HUDEP-2 (cell line): ENCODE results near the gene TMED1.
A peak's percentile ranks its signal among the peaks of the same experiment; 100 is the strongest.

Experiments
- DNase-seq, 76 experiments: peaks; one replicate each; lab custom pipeline; 2025; ENCODE audit not compliant: unreplicated experiment in 76 of 76; lab: John Stamatoyannopoulos, UW

The TMED1 gene

GRCh38 chr19:10815007-10815536, 20.9 kb downstream of the TMED1 start:
- no peak for DNase-seq

DNA sequence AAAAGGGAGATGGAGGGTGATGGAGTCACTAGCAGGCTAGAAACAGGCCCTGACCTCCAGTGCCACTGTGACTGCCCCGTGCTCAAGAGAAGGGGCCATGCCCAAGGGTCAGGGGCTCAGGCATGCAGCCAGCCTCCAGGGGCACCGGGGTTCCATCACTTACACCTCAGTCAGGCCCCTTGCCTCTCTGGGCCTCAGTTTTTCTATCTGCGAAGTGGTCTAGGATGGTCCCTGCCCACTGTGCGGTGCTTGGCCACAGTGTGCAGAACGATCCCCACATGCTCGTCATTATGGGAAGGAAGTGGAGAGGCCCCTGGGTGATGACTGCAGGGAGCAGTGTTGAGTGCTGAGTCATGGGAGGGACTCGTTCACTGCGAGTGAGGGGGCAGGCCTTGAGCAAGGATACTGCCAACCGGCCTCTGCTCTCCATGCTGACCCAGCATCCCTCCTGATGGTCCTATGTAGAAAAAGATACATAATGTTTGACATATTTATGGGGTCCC, 23.1 kb downstream of the TMED1 start:
- peak in 66 of 76 experiments; percentile 17 to 85 (median 56) for DNase-seq

- DNase-seq = peak in 5 of 76 experiments; percentile 17 to 36 (median 30)
Measured at GRCh38 chr19:10812196-10812595, 23.8 kb downstream of the TMED1 start.

GRCh38 chr19:10811391-10812111, 24.5 kb downstream of the TMED1 start:
- DNase-seq = peak in 65 of 76 experiments; percentile 11 to 76 (median 53)

GRCh38 chr19:10809651-10810285, 26.2 kb downstream of the TMED1 start:
- DNase-seq = peak in 74 of 76 experiments; percentile 55 to 97 (median 84)

DNA sequence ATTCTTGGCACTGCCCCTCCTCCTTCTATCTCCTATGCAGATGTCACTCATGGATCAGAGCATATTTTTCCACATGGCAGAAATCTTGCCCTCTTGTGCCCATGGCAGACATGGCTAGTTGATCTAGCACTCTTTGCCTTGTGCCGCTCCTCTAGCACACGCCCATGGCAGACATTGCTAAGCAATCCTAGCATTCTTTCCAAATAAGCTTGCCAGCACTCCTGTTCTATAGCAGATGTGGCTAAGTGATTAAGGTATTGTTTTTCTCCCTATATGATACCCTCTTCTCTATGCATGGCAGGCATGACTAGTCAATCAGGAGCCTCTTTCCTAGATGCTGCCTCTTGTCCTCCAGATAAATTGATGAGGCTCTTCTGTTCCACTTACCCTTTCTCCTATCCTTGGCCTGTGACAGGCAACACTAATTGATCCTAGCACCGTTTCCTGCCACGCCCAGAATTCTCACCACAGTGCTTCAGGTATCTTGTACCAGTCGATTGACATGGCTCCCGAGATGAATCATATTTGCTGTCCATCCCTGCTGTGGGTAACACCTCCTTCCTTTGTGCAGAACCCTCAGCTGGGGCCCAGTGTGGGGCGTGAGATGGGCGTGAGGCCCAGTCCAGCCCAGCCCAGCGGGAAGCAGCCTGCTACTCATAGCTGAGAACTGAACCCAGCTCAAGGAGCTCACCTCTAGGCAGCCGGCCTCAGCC, 26.9 kb downstream of the TMED1 start:
- DNase-seq = peak in 74 of 76 experiments; percentile 50 to 98 (median 88)

DNA sequence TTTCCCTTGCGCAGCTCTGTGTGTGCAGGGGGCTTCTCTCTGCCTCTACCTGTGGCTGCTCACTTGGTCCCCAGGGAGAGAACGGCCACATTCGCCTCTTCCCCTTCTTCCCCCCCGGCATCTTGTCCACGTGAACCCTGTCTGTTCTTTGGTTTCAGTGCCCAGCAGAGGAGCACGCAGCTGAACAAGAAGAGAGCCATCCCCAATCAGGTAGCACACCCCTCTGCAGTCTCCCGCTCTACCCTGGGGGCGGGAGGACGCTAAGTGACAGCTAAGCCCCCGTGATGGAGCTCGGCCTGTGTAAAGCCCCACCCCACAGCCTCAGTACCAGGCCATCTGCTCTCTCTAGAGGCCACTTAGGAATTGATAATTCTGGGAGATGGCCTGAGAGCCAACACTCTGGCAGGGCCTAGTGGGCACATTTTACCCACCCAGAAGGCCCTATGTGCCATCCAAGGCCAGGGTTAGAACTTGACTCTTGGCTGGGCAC, 30.2 kb downstream of the TMED1 start:
- no peak for DNase-seq

- no peak for DNase-seq
Measured at GRCh38 chr19:10805065-10805757, 30.8 kb downstream of the TMED1 start.

DNA sequence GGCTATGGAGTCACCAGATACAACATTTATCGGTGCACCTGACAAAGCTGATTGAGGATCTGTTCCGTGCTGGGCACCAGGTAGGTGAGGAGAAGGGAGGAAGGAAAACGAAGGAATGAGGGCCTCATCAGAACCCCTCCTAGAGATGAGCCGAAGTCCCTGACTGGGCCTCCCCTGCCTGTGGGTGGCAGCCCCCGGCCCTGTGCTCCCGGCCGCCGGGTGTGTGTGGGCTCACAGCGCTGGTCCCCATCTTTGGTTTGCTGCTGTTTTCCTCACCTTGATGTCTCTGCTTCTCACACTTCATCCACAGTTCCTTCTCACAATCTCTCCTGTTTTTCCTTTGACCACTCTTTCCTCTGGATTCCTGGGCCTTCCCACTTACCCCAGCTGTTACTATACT, 32.8 kb downstream of the TMED1 start:
- DNase-seq = no peak

DNA sequence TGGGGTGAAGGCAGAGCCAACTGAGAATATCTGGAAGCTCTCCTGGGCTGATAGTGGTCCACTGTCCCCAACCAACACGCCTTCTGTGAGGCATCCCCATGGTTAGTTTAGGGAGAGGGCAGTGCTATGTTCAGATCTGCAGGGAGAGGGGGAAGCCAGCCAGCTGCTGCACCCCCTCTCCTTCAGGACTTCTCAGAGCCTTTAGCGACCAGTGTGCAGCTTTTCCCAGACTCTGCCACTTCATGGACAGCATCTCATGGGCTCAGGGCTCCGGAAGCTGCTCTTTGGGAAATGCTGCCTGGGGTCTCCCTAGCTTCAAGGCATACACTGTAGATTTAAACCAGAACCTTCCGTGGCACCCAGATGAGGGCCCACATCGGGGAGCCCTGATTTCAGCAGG, 33.5 kb downstream of the TMED1 start:
- no peak for DNase-seq

DNA sequence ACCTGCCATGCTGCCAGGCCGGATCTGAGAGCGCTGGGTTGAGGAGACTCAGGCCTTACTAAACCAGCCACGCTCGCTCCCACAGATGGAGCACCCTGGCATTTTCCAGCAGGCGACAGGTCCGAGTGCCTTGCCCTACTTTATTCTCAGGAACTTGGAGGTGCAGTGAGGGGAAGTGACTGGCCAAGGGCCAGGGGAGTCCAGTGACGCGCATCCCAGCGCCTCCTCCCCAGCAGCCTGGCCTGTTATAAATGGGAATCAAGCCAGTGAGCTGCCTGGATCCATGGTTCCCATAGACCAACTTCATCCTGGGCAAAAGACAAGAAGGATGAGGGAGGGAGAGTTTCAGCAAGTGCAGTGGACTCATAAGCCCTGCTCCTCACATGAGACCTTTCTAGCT, 35.5 kb downstream of the TMED1 start:
- DNase-seq = no peak

DNA sequence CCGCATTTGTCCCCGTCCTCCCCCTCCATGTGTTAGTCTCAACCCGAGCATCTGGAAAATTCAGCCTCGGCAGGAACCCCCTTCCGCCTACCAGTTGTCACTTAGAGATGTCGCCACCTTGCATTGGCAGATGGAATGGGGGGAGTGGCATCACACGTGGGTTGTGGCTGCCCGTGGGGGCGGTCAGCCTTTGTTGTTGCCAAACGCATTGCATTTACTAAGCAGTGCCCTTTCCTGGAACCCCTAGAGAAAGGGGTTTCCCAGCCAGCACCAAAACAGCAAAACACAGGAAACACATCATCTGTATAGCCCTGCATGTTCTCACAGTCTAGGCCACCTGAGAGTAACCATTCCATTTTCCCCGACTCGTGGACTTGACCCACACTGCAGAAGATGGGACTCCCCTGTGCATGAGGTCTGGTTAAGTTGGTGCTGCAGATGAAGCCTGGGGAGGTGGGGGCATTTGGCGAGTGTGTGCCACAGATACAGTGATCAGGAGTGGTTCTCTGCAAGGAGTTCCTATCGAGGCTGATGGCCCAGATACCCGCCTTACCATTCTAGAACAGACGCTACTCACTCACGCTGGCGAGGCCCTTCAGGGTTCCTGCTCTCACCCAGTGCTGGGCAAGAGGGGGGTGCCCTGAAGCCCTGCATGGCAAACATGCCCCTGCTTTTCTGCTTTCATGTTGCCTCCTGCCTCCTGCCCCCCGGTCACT, 38.3 kb downstream of the TMED1 start:
- DNase-seq = peak in 2 of 76 experiments; percentile 12 to 34

DNA sequence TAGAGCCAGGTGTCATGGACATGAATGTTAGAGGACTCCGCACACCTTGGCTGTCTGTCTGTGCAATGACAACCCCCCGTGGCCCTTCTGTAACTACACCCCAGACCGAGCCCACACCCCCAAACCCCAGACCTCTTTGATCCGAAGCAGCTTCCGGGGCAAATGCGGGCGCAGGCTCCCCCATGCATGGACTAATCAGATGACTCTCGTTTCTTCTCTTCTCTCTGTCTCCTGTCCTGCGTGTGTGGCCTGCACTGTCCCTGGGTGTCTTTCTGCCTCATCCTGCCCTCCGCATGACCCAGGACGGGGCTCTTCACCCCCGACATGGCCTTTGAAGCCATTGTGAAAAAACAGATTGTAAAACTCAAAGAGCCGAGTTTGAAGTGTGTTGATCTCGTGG, 38.9 kb downstream of the TMED1 start:
- DNase-seq = no peak

DNA sequence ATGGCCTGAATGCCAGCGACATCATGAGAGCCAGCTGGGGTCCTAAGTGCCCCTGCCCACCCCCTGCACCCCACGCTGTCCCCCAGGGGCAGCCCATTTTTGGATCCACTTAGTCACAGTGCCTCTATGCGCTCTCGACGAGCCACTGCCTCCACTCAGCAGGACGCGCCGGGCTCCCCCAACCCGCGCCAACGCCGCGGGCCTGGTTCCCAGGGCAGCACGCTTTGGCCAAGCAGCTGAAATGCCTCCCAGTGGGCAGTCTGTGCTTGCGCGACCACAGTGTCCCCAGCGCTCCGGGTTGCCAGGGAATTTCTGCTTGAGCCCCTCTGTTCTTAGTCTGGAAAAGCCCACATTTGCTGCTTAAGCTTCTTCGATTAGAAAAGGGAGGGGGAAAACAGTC, 39.4 kb downstream of the TMED1 start:
- DNase-seq = no peak

GRCh38 chr19:10789866-10790265, 46.1 kb downstream of the TMED1 start:
- DNase-seq = no peak

DNA sequence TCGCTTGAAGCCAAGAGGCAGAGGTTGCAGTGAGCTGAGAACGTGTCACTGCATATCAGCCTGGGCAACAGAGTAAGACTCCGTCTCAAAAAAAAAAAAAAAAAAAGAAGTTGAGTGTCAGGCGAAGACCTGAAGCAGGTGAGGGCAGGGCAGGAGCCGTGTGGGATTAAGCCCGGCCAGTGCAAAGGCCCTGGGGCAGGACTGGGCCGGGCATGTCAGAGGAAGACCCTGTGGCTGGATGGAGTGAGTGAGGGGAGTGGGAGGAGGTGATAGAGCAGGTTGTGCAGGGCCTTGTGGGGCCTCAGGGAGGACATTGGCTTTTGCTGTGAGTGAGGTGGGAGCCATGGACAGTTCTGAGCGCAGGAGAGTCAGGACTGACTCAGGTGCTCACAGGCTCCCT, 47.9 kb downstream of the TMED1 start:
- no peak for DNase-seq

DNA sequence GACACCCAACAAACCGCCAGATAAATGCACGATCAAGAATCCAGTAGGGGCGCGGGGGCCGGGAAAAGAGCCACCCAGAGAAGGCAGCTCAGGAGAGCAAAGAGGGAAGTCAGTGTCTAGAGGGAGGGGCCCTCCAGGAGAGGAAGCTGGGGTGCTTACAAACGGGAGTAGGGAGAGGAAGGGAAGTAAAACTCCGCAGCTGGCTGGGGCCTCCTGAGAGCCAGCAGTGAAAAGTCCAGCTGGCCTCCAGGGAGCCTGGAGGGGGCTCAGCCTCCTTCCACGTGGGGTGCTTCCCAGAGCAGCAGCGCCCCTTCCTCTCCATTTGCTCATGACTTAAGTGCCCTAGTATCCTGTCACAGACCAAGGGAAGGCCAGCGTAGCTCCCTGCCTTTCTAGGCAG, 51.8 kb downstream of the TMED1 start:
- DNase-seq = no peak

DNA sequence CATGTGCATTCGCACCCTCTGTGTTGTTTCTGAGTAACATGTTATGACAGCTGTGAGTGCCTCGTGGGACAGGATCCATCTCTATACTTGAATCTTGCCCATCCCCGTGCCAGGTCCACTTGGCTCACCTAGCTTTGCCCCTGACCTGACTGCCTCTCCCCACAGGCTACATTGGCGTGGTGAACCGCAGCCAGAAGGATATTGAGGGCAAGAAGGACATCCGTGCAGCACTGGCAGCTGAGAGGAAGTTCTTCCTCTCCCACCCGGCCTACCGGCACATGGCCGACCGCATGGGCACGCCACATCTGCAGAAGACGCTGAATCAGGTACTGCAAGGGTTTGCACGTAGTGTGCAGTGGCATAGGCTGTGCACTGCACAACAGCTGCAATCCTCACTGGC, 53.2 kb downstream of the TMED1 start:
- DNase-seq = no peak
